Measurements from ENCODE around the gene NFIC. TPM values are rescaled to one million over a fixed set of nuclear protein-coding genes. Genes with fewer than 3 reads are reported as not detected.

Gene NFIC
- total RNA-seq, 1 donor from 2014 or later, result 17.8 TPM

DNA sequence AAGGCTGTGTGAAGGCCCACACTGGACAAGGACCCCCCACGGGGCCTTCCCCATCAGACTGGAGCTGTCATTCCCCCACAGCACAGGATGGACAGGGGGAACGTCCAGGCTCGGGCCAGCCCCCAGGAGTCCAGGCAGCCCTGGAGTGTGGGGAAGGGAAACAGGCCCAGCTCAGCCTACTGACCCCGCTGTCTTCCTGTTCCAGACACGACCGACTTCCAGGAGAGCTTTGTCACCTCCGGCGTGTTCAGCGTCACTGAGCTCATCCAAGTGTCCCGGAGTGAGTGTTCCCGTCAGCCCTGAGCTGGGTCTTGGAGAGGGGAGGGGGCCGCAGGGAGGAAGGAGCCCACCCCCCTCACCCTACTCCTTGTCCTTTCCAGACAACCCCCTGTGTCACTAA, 66.9 kb downstream of the NFIC start:
- no peak for TF ChIP-seq CTCF (conservative IDR thresholded peaks at IDR 0.05)
- no peaks in the 10 kb centered on the region for H3K9me3 Mint-ChIP-seq
- peaks cover 5% of the 10 kb centered on the region for H3K4me1 Mint-ChIP-seq (ENCODE audit: unreplicated experiment)
- H3K4me3 Mint-ChIP-seq, result no peak overlapping the region
- no peak for DNase-seq (ENCODE audit: extremely low spot score, unreplicated experiment)
- no peaks in the 10 kb centered on the region for H3K27me3 Mint-ChIP-seq
- H3K27ac Mint-ChIP-seq, result no peak overlapping the region
- peaks cover 5% of the 10 kb centered on the region for H3K36me3 Mint-ChIP-seq

GRCh38 chr19:3433805-3434540, 67.6 kb downstream of the NFIC start:
- DNase-seq (ENCODE audit: extremely low spot score, unreplicated experiment), result no peak
- Mint-ChIP-seq H3K36me3 (peaks cover 5% of the 10 kb centered on the region), H3K27ac (peak overlapping the region; percentile 98), H3K9me3 (no peaks in the 10 kb centered on the region), H3K4me3 (peak overlapping the region; percentile 99), H3K27me3 (no peaks in the 10 kb centered on the region), H3K4me1 (ENCODE audit: unreplicated experiment) (peaks cover 5% of the 10 kb centered on the region)
- no peak for TF ChIP-seq CTCF (conservative IDR thresholded peaks at IDR 0.05)

DNA sequence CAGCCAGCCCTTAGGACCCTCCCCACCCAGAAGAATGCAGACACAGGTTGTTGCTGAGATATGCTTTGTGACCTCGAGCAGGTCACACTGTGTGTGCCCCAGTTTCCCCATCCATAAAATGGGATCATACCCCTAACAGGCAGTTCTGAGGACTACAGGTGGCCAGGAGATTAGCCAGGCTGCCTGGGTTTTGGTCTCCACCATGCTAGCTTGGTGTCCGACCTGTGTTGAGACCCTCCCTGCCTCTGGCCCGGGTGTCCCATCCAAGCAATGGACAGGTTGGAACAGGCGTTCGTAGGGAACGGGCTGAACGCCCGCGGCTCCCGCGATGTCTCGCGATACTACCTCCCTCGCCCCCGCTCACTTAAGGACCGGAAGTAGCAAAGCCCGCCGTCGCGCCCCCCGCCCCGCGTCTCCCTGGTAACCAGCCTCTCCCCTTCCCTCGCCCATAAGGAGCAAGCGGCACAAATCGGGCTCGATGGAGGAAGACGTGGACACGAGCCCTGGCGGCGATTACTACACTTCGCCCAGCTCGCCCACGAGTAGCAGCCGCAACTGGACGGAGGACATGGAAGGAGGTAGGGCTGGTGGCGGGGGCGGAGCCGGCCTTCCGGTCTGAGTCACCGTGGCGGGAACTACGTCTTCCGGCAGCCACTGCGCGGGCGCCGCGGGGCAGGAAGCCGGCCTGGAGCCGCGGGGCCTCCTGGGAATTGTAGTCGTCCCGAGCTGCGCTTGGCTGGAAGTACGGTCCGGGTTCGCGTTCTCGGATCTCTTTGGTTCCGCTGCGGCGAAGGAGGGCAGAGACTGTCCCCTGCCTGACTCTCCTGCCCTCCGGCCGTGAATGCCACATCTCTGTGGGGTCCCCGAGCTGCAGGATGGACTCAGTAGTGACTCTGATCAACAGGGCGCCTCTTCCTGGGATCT, 68.5 kb downstream of the NFIC start:
- Mint-ChIP-seq H3K27me3 (no peaks in the 10 kb centered on the region), H3K27ac (peak overlapping the region; percentile 98)

GRCh38 chr19:3440082-3440481, 73.7 kb downstream of the NFIC start:
- DNase-seq (ENCODE audit: extremely low spot score, unreplicated experiment), result no peak
- no peaks in the 10 kb centered on the region for H3K9me3 Mint-ChIP-seq
- no peak overlapping the region for H3K27ac Mint-ChIP-seq
- H3K36me3 Mint-ChIP-seq, result no peaks in the 10 kb centered on the region
- H3K27me3 Mint-ChIP-seq, result no peaks in the 10 kb centered on the region
- peak; percentile 55 for TF ChIP-seq CTCF (conservative IDR thresholded peaks at IDR 0.05)
- peaks cover 16% of the 10 kb centered on the region for H3K4me1 Mint-ChIP-seq (ENCODE audit: unreplicated experiment)
- H3K4me3 Mint-ChIP-seq, result no peak overlapping the region

More for the DNA sequence above, 68.5 kb downstream of the NFIC start:
- peaks cover 5% of the 10 kb centered on the region for H3K4me1 Mint-ChIP-seq (ENCODE audit: unreplicated experiment)
- no peaks in the 10 kb centered on the region for H3K9me3 Mint-ChIP-seq
- peak; percentile 99 for DNase-seq (ENCODE audit: extremely low spot score, unreplicated experiment)
- H3K4me3 Mint-ChIP-seq, result peak overlapping the region; percentile 99
- TF ChIP-seq CTCF (conservative IDR thresholded peaks at IDR 0.05), result no peak
- H3K36me3 Mint-ChIP-seq, result peaks cover 5% of the 10 kb centered on the region

DNA sequence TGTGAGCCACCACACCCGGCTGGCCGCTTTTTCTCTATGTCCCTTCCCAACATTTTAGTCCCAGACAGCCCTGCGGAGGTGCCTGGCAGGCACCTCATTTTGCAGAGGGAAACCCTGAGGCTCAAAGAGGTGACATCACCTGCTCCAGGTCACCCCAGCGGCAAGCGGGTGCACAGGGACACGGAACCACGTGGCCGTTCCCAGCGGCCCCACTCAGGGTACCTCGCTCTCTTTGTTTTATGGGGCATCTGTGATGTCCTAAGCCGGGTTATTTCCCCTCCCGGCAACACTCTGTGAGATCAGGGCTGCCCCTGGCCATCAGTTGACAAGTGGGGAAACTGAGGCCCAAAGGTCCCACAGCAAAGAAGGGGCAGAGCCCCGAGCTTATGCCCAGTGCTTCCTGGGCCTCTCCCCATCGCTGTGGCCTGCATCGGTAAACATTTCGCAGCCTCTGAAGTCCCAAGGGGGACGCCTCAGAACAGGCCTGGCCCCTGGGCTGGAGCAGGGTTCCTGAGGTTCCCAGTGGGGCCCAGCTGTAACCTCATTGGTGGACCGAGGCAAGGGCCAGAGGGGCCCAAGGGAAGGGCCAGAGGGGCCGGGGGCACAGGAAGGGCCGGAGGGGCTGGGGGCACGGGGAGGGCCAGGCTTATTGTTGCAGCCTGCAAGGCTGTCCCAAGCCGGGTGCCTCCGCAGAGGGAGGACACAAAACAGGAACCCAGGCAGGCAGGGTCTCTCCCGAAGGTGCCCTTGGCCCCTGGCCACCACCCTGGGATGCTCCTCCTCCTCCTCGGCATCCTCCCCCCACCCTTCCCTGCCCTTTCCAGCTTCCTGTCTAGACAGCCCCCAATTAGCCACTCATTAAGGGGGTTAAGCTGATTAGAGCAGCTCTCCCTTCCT, 75.0 kb downstream of the NFIC start:
- no peaks in the 10 kb centered on the region for H3K36me3 Mint-ChIP-seq
- H3K27ac Mint-ChIP-seq, result no peak overlapping the region
- H3K27me3 Mint-ChIP-seq, result no peaks in the 10 kb centered on the region
- peaks cover 11% of the 10 kb centered on the region for H3K4me1 Mint-ChIP-seq (ENCODE audit: unreplicated experiment)
- no peak overlapping the region for H3K4me3 Mint-ChIP-seq
- H3K9me3 Mint-ChIP-seq, result no peaks in the 10 kb centered on the region
- DNase-seq (ENCODE audit: extremely low spot score, unreplicated experiment), result no peak
- TF ChIP-seq CTCF (conservative IDR thresholded peaks at IDR 0.05), result no peak
